ENCODE measurements around the gene PRKAR1B. TPM values are rescaled to one million over a fixed set of nuclear protein-coding genes. Genes with fewer than 3 reads are reported as not detected.

The PRKAR1B gene
- total RNA-seq, 2 experiments from 2014 or later, result 15.5 to 15.8 TPM

DNA sequence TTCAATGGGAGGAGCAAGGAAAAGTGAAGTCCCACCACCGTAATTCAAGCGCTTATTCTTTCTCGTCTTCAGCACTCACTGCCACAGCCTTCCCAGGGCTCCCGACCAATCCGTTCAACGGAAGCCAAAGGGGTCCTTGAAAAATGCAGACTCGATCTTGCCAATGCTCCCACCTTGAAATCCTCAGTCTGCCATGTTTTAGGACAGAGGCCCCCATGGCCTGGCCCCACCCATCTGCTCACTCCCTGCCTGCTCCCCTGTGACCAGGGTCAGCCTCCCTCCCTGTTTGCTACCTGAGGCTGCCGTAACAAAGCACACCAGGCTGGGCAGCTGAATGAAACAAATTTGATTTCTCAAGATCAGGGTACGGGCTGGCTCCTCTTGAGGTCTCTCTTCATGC is 3.5 kb downstream of the PRKAR1B start:
- H3K4me3 Mint-ChIP-seq, result no peak overlapping the region
- intact Hi-C loops (cut with micrococcal nuclease), result loop anchor here (10.0 kb wide), 1 partner anchor 59 kb away; no protein-coding TSS in a partner anchor
- H3K27me3 Mint-ChIP-seq (ENCODE audit: low read depth), result no peaks in the 10 kb centered on the region
- peaks cover 25% of the 10 kb centered on the region for H3K4me1 Mint-ChIP-seq (ENCODE audit: low read depth)
- H3K36me3 Mint-ChIP-seq (ENCODE audit: low read depth), result peaks cover 46% of the 10 kb centered on the region
- peaks cover 4% of the 10 kb centered on the region for H3K9me3 Mint-ChIP-seq
- no peak overlapping the region for H3K27ac Mint-ChIP-seq
- DNase-seq, result no peak
- CTCF ChIA-PET, result no interaction called here

DNA sequence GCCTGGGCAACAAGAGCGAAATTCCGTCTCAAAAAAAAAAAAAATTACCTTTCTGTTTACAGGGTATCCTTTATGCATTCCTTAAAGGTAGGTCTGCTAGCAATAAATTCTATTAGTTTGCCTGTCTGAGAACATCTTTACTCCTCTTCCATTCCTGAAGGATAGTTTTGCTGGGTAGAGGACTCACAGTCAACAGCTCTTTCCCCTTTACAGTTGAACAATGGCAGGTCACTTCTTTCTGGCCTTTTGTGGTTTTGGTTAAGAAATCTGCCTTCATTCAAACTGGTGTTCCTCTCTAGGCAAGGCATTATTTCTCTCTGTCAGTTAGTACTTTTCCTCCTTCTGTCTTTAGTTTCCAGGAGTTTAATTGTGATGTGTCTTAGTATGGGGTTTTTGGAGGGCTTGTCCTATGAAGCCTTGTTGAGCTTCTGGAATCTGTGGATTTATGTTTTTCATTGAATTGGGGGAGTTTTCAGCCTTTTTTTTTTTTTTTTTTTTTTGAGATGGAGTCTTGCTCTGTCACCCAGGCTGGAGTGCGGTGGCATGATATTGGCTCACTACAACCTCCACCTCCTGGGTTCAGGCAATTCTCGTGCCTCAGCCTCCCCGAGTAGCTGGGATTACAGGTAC is 5.3 kb downstream of the PRKAR1B start:
- Mint-ChIP-seq H3K4me3 (no peak overlapping the region), H3K27ac (no peak overlapping the region), H3K9me3 (peaks cover 4% of the 10 kb centered on the region), H3K4me1 (ENCODE audit: low read depth) (peaks cover 17% of the 10 kb centered on the region), H3K36me3 (ENCODE audit: low read depth) (peaks cover 43% of the 10 kb centered on the region), H3K27me3 (ENCODE audit: low read depth) (no peaks in the 10 kb centered on the region)
- intact Hi-C loops (cut with micrococcal nuclease), result loop anchor here (10.0 kb wide), 1 partner anchor 57 kb away; no protein-coding TSS in a partner anchor
- CTCF ChIA-PET, result interaction anchor here (0.7 kb wide), 2 partner anchors 52 to 261 kb away, joined by 4 to 6 read pairs; no protein-coding TSS in a partner anchor
- DNase-seq, result no peak

DNA sequence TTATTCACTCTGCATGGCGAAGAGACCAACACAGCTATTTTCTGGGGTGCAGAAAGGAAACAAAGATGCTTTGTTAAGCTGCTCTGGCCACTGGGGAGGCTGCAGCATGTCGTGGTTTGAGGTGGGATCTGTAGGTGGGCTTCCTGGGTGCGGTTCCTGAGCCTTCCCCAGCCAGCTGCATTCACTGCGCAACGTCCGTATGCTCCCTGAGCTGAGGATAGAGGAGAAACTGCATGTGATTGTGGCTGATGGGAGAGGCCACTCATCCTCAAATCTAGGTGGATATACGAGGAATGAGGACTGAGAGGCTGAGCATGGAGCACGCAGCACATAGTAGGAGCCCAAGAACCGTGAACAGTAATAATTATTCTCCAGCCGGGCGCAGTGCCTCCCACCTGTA is 10.4 kb downstream of the PRKAR1B start:
- DNase-seq, result no peak
- no peak overlapping the region for H3K27ac Mint-ChIP-seq
- peaks cover under 1% of the 10 kb centered on the region for H3K9me3 Mint-ChIP-seq
- peaks cover 10% of the 10 kb centered on the region for H3K36me3 Mint-ChIP-seq (ENCODE audit: low read depth)
- no peak overlapping the region for H3K4me3 Mint-ChIP-seq
- no peaks in the 10 kb centered on the region for H3K27me3 Mint-ChIP-seq (ENCODE audit: low read depth)
- CTCF ChIA-PET, result interaction anchor here (0.6 to 0.8 kb wide), 2 partner anchors 14 to 17 kb away, joined by 3 read pairs; no protein-coding TSS in a partner anchor
- intact Hi-C loops (cut with micrococcal nuclease), result no loop called here
- peaks cover 5% of the 10 kb centered on the region for H3K4me1 Mint-ChIP-seq (ENCODE audit: low read depth)

DNA sequence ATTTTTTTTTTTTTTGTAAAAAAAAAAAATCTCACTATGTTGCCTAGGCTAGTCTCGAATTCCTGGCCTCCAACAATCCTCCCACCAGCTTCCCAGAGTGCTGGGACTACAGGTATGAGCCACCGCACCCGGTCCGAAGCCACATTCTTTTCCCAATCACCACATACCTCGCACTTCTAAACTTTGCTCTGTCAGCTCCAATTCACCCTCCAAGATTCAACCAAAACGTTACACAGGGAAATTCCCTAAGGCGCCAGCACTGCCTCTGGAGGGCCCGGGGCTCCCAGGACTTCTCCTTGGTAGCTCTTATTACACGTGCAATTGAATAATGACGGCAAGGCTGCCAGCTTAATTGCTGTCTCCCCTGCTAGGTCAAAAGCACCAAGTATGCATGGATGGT is 10.9 kb downstream of the PRKAR1B start:
- intact Hi-C loops (cut with micrococcal nuclease), result no loop called here
- H3K36me3 Mint-ChIP-seq (ENCODE audit: low read depth), result peaks cover 9% of the 10 kb centered on the region
- H3K9me3 Mint-ChIP-seq, result no peaks in the 10 kb centered on the region
- no peak overlapping the region for H3K4me3 Mint-ChIP-seq
- no peaks in the 10 kb centered on the region for H3K27me3 Mint-ChIP-seq (ENCODE audit: low read depth)
- CTCF ChIA-PET, result interaction anchor here (0.6 to 0.8 kb wide), 2 partner anchors 14 to 17 kb away, joined by 3 read pairs; no protein-coding TSS in a partner anchor
- H3K4me1 Mint-ChIP-seq (ENCODE audit: low read depth), result peaks cover 7% of the 10 kb centered on the region
- DNase-seq, result no peak
- no peak overlapping the region for H3K27ac Mint-ChIP-seq

DNA sequence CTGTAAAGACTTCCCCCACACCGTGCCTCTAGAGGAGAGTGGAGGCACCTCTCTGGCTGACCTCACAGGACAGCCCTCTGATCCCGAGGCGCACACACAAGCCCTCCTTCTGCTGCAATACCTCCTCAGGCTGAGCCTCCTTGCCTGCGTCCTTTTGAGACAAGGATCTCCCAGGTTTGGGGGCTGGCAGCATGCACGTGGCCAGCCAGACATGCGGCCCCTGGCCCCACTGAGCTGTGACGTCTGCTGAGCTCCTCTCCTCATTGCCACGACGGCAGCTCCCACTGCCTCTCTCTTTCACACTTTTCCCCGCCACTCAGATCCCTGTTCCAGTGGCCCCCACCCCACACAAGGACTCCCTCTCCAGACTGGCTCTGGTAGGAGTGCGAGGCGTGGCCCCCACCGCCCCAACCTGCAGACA is 12.8 kb downstream of the PRKAR1B start:
- H3K36me3 Mint-ChIP-seq (ENCODE audit: low read depth), result peaks cover 7% of the 10 kb centered on the region
- no peaks in the 10 kb centered on the region for H3K9me3 Mint-ChIP-seq
- no peaks in the 10 kb centered on the region for H3K27me3 Mint-ChIP-seq (ENCODE audit: low read depth)
- DNase-seq, result no peak
- CTCF ChIA-PET, result no interaction called here
- H3K4me3 Mint-ChIP-seq, result no peak overlapping the region
- peaks cover 10% of the 10 kb centered on the region for H3K4me1 Mint-ChIP-seq (ENCODE audit: low read depth)
- no peak overlapping the region for H3K27ac Mint-ChIP-seq
- intact Hi-C loops (cut with micrococcal nuclease), result no loop called here

DNA sequence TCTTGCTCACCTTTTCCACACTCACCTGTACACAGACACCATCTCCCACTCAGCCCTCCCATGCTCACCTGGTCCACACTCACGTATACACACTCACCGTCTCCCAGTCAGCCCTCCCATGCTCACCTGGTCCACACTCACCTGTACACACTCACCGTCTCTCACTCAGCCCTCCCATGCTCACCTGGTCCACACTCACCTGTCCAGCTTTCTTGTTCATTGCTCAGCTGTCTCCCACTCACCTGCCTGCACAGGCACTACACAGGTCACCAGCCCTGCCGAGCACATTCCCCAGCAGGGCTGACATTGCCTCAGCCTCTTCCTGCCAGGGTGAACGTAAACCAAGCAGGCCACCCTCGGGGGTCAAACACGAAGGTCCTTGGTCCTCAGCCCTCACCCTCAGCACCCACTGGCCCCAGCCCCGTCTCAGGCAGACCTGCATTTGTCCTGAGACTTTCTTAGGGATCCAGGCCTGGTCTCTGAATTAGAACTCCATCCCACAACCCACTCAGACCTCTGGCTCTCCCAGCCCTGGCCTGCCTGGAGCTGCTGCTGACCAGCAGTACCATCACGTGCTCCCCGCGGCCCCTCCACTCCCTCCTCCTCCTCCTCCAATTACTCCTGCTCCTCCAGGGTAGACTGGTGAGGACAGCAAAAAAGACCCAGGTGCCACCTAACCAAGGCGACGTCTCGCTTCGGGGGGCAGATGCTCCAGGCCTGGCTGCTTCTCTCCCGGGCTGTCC is 13.4 kb downstream of the PRKAR1B start:
- Mint-ChIP-seq H3K36me3 (ENCODE audit: low read depth) (peaks cover 7% of the 10 kb centered on the region), H3K4me3 (peak overlapping the region; percentile 32), H3K27me3 (ENCODE audit: low read depth) (no peaks in the 10 kb centered on the region), H3K9me3 (no peaks in the 10 kb centered on the region), H3K27ac (no peak overlapping the region), H3K4me1 (ENCODE audit: low read depth) (peaks cover 10% of the 10 kb centered on the region)
- intact Hi-C loops (cut with micrococcal nuclease), result no loop called here
- no peak for DNase-seq
- CTCF ChIA-PET, result no interaction called here

DNA sequence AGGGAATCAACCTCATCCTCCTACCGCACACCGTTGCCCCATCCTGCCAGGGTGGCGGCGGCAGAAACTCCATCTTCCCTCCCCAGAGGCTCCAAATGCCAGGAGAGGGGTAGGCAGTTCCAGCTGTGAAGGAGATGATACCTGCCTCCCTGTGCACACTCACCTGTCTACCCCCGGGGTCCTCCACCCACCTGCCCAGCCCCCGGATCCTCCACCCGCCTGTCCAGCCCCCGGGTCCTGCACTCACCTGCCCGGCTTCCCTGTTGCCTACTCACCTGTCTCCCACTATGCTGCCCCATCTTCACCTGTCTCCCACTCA is 14.0 kb downstream of the PRKAR1B start:
- Mint-ChIP-seq H3K9me3 (no peaks in the 10 kb centered on the region), H3K4me1 (ENCODE audit: low read depth) (peaks cover 10% of the 10 kb centered on the region), H3K27ac (no peak overlapping the region), H3K36me3 (ENCODE audit: low read depth) (peaks cover 8% of the 10 kb centered on the region), H3K4me3 (peak overlapping the region; percentile 57), H3K27me3 (ENCODE audit: low read depth) (no peaks in the 10 kb centered on the region)
- no peak for DNase-seq
- CTCF ChIA-PET, result no interaction called here
- intact Hi-C loops (cut with micrococcal nuclease), result no loop called here

DNA sequence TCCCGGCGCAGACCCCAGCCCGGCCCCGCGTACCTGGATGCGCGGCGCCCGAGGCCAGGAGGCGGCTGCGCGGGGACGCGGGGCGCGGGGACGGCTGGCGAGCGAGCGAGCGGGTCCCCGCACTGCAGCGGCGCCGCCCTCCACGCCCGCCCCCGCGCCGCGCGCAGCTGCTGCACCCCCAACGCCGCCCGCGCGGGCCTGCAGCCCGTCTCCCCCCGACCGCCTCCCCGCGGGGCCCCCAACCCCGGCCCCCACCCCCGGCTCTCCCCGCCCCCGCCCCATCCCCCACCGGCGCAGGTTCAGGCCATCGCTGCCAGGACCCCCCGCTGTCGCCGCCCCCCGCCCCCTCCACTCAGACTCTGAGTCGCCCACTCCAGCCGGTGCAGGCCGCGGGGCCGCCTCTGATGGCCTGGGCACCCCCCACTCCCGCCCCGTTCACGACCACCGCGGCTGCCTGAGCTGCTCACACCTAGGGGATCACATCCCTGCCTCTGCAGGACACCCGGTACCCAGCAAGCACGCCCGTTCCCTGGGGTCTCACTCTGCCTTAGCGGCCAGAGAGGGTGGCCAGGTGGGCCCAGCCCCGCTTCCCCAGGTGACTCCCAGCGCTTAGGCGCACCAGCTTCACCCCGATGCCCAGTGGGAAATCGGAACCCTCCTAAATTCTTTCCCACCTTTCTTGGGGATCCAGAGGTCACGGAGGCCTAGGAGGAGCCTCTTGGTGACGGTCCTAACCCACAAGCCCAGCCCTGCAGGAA is 14.5 kb downstream of the PRKAR1B start:
- DNase-seq, result no peak
- peak overlapping the region; percentile 57 for H3K4me3 Mint-ChIP-seq
- peaks cover 12% of the 10 kb centered on the region for H3K4me1 Mint-ChIP-seq (ENCODE audit: low read depth)
- H3K27ac Mint-ChIP-seq, result no peak overlapping the region
- CTCF ChIA-PET, result no interaction called here
- no peaks in the 10 kb centered on the region for H3K9me3 Mint-ChIP-seq
- intact Hi-C loops (cut with micrococcal nuclease), result no loop called here
- no peaks in the 10 kb centered on the region for H3K27me3 Mint-ChIP-seq (ENCODE audit: low read depth)
- peaks cover 13% of the 10 kb centered on the region for H3K36me3 Mint-ChIP-seq (ENCODE audit: low read depth)

DNA sequence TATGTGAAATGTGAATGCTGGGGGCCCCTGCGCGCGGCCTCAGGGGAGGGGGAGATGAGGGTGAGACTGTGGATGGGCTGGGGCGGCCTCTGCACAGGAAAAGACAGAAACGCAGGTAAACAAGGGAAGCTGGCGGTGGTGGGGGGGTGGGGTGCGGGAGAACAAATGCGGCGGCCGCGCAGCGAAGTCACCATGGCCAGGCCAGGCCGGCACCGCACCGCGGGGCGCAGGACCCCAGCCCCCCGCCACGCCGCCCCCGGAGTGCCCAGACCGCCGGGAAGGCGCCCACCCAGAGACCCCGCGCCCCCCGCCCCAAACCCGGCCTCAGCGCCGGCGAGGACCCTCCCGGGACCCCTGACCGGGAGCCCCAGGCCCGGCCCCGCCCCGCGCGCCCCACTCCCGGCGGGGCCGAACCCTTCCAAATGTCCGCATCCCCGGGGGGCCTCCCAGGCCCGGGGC is 15.1 kb downstream of the PRKAR1B start:
- Mint-ChIP-seq H3K27ac (no peak overlapping the region), H3K27me3 (ENCODE audit: low read depth) (no peaks in the 10 kb centered on the region), H3K36me3 (ENCODE audit: low read depth) (peaks cover 18% of the 10 kb centered on the region), H3K4me3 (peak overlapping the region; percentile 32), H3K9me3 (no peaks in the 10 kb centered on the region), H3K4me1 (ENCODE audit: low read depth) (peaks cover 12% of the 10 kb centered on the region)
- CTCF ChIA-PET, result no interaction called here
- intact Hi-C loops (cut with micrococcal nuclease), result no loop called here
- peak; percentile 32 for DNase-seq

DNA sequence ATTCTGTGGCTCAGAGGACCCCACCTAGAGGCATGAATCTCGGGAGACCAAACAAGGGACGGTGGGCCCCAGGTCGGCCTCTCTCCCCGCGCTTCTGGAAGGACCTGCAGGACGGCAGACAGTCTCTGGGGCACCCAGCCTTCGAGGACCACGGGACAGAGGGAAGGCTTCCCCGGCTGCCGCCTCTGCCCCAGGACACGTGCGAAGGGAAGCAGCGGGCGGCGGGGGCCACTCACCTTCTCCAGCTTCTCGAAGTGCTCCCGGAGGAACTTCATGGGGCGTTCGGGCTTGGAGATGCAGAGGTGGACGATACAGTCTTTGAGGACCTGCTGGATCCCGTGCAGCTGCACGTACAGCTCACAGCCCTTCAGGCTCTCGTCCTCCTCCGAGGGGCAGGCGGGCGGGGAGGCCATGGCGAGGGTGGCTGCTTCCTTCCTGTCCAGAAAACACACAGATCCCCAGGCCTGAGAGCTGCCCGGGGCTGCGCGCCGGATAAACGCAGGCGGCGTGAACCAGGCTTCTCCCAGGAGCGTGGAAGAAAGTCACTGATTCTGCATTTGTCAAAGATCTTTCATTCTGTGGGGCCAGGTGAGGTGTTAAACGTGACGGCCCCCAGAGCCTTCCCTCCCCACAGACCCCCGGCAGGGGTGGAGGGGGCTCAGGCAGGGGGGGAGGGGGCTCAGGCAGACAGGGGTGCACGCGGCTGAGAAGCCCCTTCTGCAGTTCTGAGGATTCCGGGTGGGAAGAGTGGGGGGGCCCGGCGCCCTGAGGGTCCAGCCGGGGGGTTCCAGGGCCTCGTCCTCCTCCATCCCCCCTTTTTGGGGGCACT is 15.8 kb downstream of the PRKAR1B start:
- intact Hi-C loops (cut with micrococcal nuclease), result no loop called here
- CTCF ChIA-PET, result interaction anchor here (0.9 kb wide), 1 partner anchor 9 kb away, joined by 3 read pairs; no protein-coding TSS in a partner anchor
- Mint-ChIP-seq H3K27ac (no peak overlapping the region), H3K4me1 (ENCODE audit: low read depth) (peaks cover 12% of the 10 kb centered on the region), H3K36me3 (ENCODE audit: low read depth) (peaks cover 20% of the 10 kb centered on the region), H3K27me3 (ENCODE audit: low read depth) (no peaks in the 10 kb centered on the region), H3K4me3 (peak overlapping the region; percentile 58), H3K9me3 (no peaks in the 10 kb centered on the region)
- no peak for DNase-seq

DNA sequence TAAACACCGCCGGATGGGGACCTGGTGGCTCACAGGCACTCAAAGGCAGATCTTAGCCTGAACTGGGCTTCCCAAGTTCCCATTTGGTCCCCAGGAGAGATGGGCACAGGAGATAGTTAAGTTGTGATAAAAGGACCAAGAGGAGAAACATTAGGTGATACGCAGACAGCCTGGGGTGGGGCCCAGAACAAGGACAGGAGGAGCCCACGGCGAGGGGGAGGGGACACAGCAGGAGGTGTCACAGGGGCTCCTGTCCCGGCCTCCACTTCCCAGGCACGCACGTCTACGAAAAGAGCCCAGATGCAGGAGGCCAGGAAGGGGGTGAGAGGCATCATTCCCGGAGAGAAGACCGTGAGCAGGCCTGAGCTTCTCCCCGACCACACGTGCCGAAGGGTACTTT is 16.9 kb downstream of the PRKAR1B start:
- intact Hi-C loops (cut with micrococcal nuclease), result no loop called here
- CTCF ChIA-PET, result no interaction called here
- H3K4me1 Mint-ChIP-seq (ENCODE audit: low read depth), result peaks cover 12% of the 10 kb centered on the region
- H3K27ac Mint-ChIP-seq, result no peak overlapping the region
- DNase-seq, result no peak
- no peaks in the 10 kb centered on the region for H3K27me3 Mint-ChIP-seq (ENCODE audit: low read depth)
- H3K36me3 Mint-ChIP-seq (ENCODE audit: low read depth), result peaks cover 18% of the 10 kb centered on the region
- H3K9me3 Mint-ChIP-seq, result no peaks in the 10 kb centered on the region
- peak overlapping the region; percentile 28 for H3K4me3 Mint-ChIP-seq

Data from activated naive CD4-positive, alpha-beta T cell treated with anti-CD3 and anti-CD28 coated beads for 36 hours (primary cell).